Measurements from ENCODE around the gene SYT1. TPM values are rescaled to one million over a fixed set of nuclear protein-coding genes. Genes with fewer than 3 reads are reported as not detected.

The SYT1 gene
- total RNA-seq, 2 donors from 2014 or later: 1.3 to 1.9 TPM

DNA sequence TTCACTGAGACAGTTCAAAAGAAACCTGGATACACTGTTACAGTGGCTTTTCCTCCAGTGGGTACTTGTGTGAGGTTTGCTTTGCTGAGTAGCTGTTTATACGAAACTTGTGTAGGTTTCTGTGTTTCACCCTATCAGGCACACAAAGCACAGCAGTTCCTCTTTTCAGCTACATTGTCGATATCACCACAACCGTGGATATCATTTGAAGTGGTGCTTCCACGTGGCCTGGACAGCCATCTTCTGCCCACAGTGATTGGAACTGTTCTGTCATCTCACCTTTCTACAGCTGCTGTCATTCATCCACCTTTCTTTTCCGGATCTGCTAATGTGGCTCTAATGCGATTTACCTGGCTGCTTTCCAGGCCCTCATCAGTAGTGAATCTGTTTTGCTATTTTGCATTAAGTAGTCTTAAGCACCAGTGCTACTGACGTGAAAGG lies 368.8 kb downstream of the SYT1 start:
- no peaks in the 10 kb centered on the region for H3K9me3 ChIP-seq
- no peak overlapping the region for H3K4me3 ChIP-seq
- ATAC-seq (ENCODE audit: insufficient number of reproducible peaks, low FRiP score, low read depth) (no peak), DNase-seq (ENCODE audit: low spot score) (no peak)
- no peaks in the 10 kb centered on the region for H3K36me3 ChIP-seq
- TF ChIP-seq CTCF (IDR thresholded peaks at IDR 0.05): no peak
- H3K4me1 ChIP-seq (ENCODE audit: control insufficient read depth in 1 of 2, low read depth in 2 of 2): no peaks in the 10 kb centered on the region
- no peaks in the 10 kb centered on the region for H3K27me3 ChIP-seq (replicated peaks; ENCODE audit: insufficient read depth)
- H3K27ac ChIP-seq: no peak overlapping the region

GRCh38 chr12:79236920-79237319 lies 372.3 kb downstream of the SYT1 start:
- no peak for DNase-seq (ENCODE audit: low spot score)
- ATAC-seq (ENCODE audit: insufficient number of reproducible peaks, low FRiP score, low read depth): no peak

GRCh38 chr12:79238246-79238645 lies 373.7 kb downstream of the SYT1 start:
- Histone ChIP-seq H3K4me1 (ENCODE audit: control insufficient read depth in 1 of 2, low read depth in 2 of 2) (no peaks in the 10 kb centered on the region), H3K27ac (no peak overlapping the region), H3K9me3 (no peaks in the 10 kb centered on the region), H3K4me3 (no peak overlapping the region), H3K36me3 (no peaks in the 10 kb centered on the region), H3K27me3 (replicated peaks; ENCODE audit: insufficient read depth) (no peaks in the 10 kb centered on the region)
- no peak for TF ChIP-seq CTCF (IDR thresholded peaks at IDR 0.05)
- no peak for DNase-seq (ENCODE audit: low spot score)
- ATAC-seq (ENCODE audit: insufficient number of reproducible peaks, low FRiP score, low read depth): no peak

More at GRCh38 chr12:79236920-79237319, 372.3 kb downstream of the SYT1 start:
- no peaks in the 10 kb centered on the region for H3K4me1 ChIP-seq (ENCODE audit: control insufficient read depth in 1 of 2, low read depth in 2 of 2)
- no peaks in the 10 kb centered on the region for H3K36me3 ChIP-seq
- no peaks in the 10 kb centered on the region for H3K9me3 ChIP-seq
- H3K27ac ChIP-seq: no peak overlapping the region
- no peak for TF ChIP-seq CTCF (IDR thresholded peaks at IDR 0.05)
- no peak overlapping the region for H3K4me3 ChIP-seq
- no peaks in the 10 kb centered on the region for H3K27me3 ChIP-seq (replicated peaks; ENCODE audit: insufficient read depth)

GRCh38 chr12:79247494-79247893 lies 382.9 kb downstream of the SYT1 start:
- ATAC-seq (ENCODE audit: insufficient number of reproducible peaks, low FRiP score, low read depth): no peak
- Histone ChIP-seq H3K36me3 (no peaks in the 10 kb centered on the region), H3K4me3 (no peak overlapping the region), H3K27ac (no peak overlapping the region), H3K9me3 (no peaks in the 10 kb centered on the region), H3K27me3 (replicated peaks; ENCODE audit: insufficient read depth) (no peaks in the 10 kb centered on the region), H3K4me1 (ENCODE audit: control insufficient read depth in 1 of 2, low read depth in 2 of 2) (no peaks in the 10 kb centered on the region)
- no peak for TF ChIP-seq CTCF (IDR thresholded peaks at IDR 0.05)
- no peak for DNase-seq (ENCODE audit: low spot score)

- H3K27ac ChIP-seq: no peak overlapping the region
- no peak overlapping the region for H3K4me3 ChIP-seq
- no peaks in the 10 kb centered on the region for H3K36me3 ChIP-seq
- H3K27me3 ChIP-seq (replicated peaks; ENCODE audit: insufficient read depth): no peaks in the 10 kb centered on the region
- TF ChIP-seq CTCF (IDR thresholded peaks at IDR 0.05): no peak
- no peaks in the 10 kb centered on the region for H3K9me3 ChIP-seq
- no peaks in the 10 kb centered on the region for H3K4me1 ChIP-seq (ENCODE audit: control insufficient read depth in 1 of 2, low read depth in 2 of 2)
- DNase-seq (ENCODE audit: low spot score) (no peak), ATAC-seq (ENCODE audit: insufficient number of reproducible peaks, low FRiP score, low read depth) (no peak)
Observed at GRCh38 chr12:79250186-79250585, 385.6 kb downstream of the SYT1 start.

All from thoracic aorta (tissue), 2 donors.